Nephron (organoid): ENCODE data around the gene LAMA3.
A peak's percentile ranks its signal among the peaks of the same experiment; 100 is the strongest.

Experiments
- H3K27ac Mint-ChIP-seq, 3 experiments: 2 replicates each; pipeline ENCODE4 v1.8.0; 2020; ENCODE audit warnings: mixed read lengths in 3 of 3, mild to moderate bottlenecking in 2 of 3, moderate library complexity in 1 of 3
- H3K27me3 Mint-ChIP-seq: 2 replicates; pipeline ENCODE4 v1.8.0; 2021; ENCODE audit warnings: low read depth, mild to moderate bottlenecking, moderate library complexity, mixed read lengths
- H3K36me3 Mint-ChIP-seq: 2 replicates; pipeline ENCODE4 v1.8.0; 2020; ENCODE audit warnings: low read depth, mixed read lengths
- H3K4me1 Mint-ChIP-seq: 2 replicates; pipeline ENCODE4 v1.8.0; 2020; ENCODE audit warnings: mixed read lengths
- H3K4me3 Mint-ChIP-seq, 3 experiments: 2 replicates each; pipeline ENCODE4 v1.8.0; 2020; ENCODE audit warnings: mild to moderate bottlenecking in 3 of 3, mixed read lengths in 3 of 3, moderate library complexity in 2 of 3
- H3K9me3 Mint-ChIP-seq: 2 replicates; pipeline ENCODE4 v1.8.0; 2020; ENCODE audit warnings: mixed read lengths
- CTCF ChIP-seq, 3 experiments: fragments of 200-600 bp; sonication (generic); IDR thresholded peaks; one replicate each; pipeline ENCODE4 v1.5.0; 2021; ENCODE audit warnings: antibody characterized with exemption in 3 of 3; ENCODE audit not compliant: unreplicated experiment in 3 of 3

Gene LAMA3

DNA sequence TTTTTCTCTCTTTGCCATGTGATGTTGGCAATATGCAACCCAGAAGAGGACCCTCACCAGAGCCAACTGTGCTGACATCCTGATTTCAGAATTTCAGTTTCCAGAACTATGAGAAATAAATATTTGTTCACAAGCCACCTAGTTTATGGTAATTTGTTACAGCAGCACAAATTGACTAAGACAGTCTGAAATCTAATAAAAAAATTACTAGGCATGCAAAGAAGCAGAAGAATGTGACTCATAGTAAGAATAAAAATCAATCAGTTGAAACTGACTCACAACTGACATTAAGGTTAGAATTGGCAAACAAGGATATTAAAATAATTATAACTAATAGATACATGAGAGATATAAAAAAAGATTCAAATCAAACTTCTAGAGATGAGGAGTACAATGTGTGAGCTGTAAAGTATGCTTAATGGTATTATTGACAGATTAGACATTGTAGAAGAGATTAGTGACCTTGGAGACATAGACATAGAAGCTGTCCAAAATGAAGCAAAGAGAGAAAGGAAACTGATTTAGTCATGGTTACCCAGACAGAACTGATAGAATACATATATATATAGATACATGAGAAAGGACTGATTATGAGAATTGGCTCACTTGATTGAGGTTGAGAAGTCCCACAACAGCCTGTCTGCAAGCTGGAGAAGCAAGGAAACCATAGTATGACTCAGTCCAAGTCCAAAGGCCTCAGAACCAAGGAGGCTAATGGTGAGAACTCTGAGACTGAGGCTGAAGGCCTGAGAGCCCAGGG lies 297.5 kb downstream of the LAMA3 start:
- no peak for TF ChIP-seq CTCF (IDR thresholded peaks at IDR 0.05; ENCODE audit: unreplicated experiment in 3 of 3)

GRCh38 chr18:23990474-23991410 lies 301.5 kb downstream of the LAMA3 start:
- peaks cover 4% of the 10 kb centered on the region for H3K4me1 Mint-ChIP-seq
- H3K36me3 Mint-ChIP-seq, result no peaks in the 10 kb centered on the region
- H3K9me3 Mint-ChIP-seq, result no peaks in the 10 kb centered on the region
- H3K27ac Mint-ChIP-seq, result no peak overlapping the region
- H3K4me3 Mint-ChIP-seq, result no peak overlapping the region
- no peak for TF ChIP-seq CTCF (IDR thresholded peaks at IDR 0.05; ENCODE audit: unreplicated experiment in 3 of 3)
- H3K27me3 Mint-ChIP-seq, result peaks cover 8% of the 10 kb centered on the region

More for the DNA sequence above, 297.5 kb downstream of the LAMA3 start:
- H3K4me3 Mint-ChIP-seq, result no peak overlapping the region
- no peaks in the 10 kb centered on the region for H3K9me3 Mint-ChIP-seq
- no peaks in the 10 kb centered on the region for H3K36me3 Mint-ChIP-seq
- H3K27ac Mint-ChIP-seq, result no peak overlapping the region
- H3K4me1 Mint-ChIP-seq, result peaks cover 10% of the 10 kb centered on the region
- H3K27me3 Mint-ChIP-seq, result peaks cover 8% of the 10 kb centered on the region

GRCh38 chr18:23992089-23992940 lies 303.1 kb downstream of the LAMA3 start:
- Mint-ChIP-seq H3K4me1 (peaks cover 4% of the 10 kb centered on the region), H3K27ac (peak overlapping the region in 1 of 3 experiments; percentile 45), H3K36me3 (no peaks in the 10 kb centered on the region), H3K9me3 (no peaks in the 10 kb centered on the region), H3K27me3 (peaks cover 8% of the 10 kb centered on the region), H3K4me3 (no peak overlapping the region)
- TF ChIP-seq CTCF (IDR thresholded peaks at IDR 0.05; ENCODE audit: unreplicated experiment in 3 of 3), result no peak

DNA sequence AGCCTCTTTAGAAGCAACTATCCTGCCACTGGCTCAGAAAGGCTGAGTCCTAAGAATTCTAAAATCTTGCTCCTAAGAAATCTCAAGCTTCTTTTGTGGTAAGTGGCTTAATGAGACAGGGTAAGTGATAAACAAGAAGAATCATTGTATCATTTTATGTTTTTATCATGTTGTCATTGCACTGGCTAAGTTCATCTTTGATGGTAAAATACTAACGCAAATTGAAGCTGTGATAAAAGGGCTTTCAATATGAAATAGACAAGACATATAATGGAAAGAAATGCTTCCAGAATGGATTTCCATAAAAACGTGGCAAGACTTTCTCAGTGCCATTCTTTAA lies 303.7 kb downstream of the LAMA3 start:
- H3K36me3 Mint-ChIP-seq, result no peaks in the 10 kb centered on the region
- H3K27ac Mint-ChIP-seq, result no peak overlapping the region
- H3K4me3 Mint-ChIP-seq, result no peak overlapping the region
- no peak for TF ChIP-seq CTCF (IDR thresholded peaks at IDR 0.05; ENCODE audit: unreplicated experiment in 3 of 3)
- no peaks in the 10 kb centered on the region for H3K9me3 Mint-ChIP-seq
- peaks cover 4% of the 10 kb centered on the region for H3K4me1 Mint-ChIP-seq
- H3K27me3 Mint-ChIP-seq, result peaks cover 12% of the 10 kb centered on the region

GRCh38 chr18:23994361-23994902 lies 305.2 kb downstream of the LAMA3 start:
- no peak for TF ChIP-seq CTCF (IDR thresholded peaks at IDR 0.05; ENCODE audit: unreplicated experiment in 3 of 3)
- H3K27me3 Mint-ChIP-seq, result peaks cover 12% of the 10 kb centered on the region
- no peaks in the 10 kb centered on the region for H3K36me3 Mint-ChIP-seq
- no peak overlapping the region for H3K27ac Mint-ChIP-seq
- no peak overlapping the region for H3K4me3 Mint-ChIP-seq
- peaks cover 4% of the 10 kb centered on the region for H3K4me1 Mint-ChIP-seq
- no peaks in the 10 kb centered on the region for H3K9me3 Mint-ChIP-seq
